HL-60 (cell line): ENCODE data around the gene NPNT.

Source experiments
- DNase-seq, 2 experiments: peaks; one replicate each; pipeline ENCODE4 v3.0.0-alpha.2; 2010 to 2020; ENCODE audit warnings: low read depth in 1 of 2, low spot score in 1 of 2
- H3K27ac ChIP-seq: fragments of 250-450 bp; sonication (Bioruptor Pico); replicated peaks from 2 replicates; pipeline ENCODE4 v1.5.1; 2020; ENCODE audit warnings: mild to moderate bottlenecking, moderate library complexity
- H3K27me3 ChIP-seq: fragments of 250-450 bp; sonication (Bioruptor Pico); 2 replicates; pipeline ENCODE4 v1.5.1; 2021; ENCODE audit warnings: mild to moderate bottlenecking, moderate library complexity; ENCODE audit not compliant: insufficient read depth, poor library complexity, severe bottlenecking
- H3K4me3 ChIP-seq: replicated peaks from 2 replicates; pipeline ENCODE4 v1.5.1; 2011; ENCODE audit warnings: mild to moderate bottlenecking, control low read depth, low read length; ENCODE audit not compliant: insufficient read depth
- GABPA ChIP-seq: IDR thresholded peaks from 2 replicates; pipeline ENCODE4 v1.6.1; 2012; ENCODE audit warnings: low read depth
- POLR2AphosphoS5 ChIP-seq: IDR thresholded peaks from 2 replicates; pipeline ENCODE4 v1.6.1; 2012; ENCODE audit warnings: low read depth
- SPI1 ChIP-seq: IDR thresholded peaks from 2 replicates; pipeline ENCODE4 v1.6.1; 2012; ENCODE audit warnings: low read depth, mild to moderate bottlenecking, borderline replicate concordance
- TF ChIP-seq, protein P1 (sequence below): IDR thresholded peaks from one replicate; pipeline ENCODE4 v1.5.1; 2011; ENCODE audit warnings: low read length, control low read depth, inconsistent platforms; ENCODE audit not compliant: insufficient read depth
- TF ChIP-seq, protein P2 (sequence below): IDR thresholded peaks from 2 replicates; pipeline ENCODE4 v1.6.1; 2012; ENCODE audit warnings: low read depth; ENCODE audit not compliant: insufficient replicate concordance

Gene NPNT

GRCh38 chr4:105951198-105951597 lies 55.9 kb downstream of the NPNT start:
- no peak for TF ChIP-seq SPI1
- TF ChIP-seq, protein P1, sequence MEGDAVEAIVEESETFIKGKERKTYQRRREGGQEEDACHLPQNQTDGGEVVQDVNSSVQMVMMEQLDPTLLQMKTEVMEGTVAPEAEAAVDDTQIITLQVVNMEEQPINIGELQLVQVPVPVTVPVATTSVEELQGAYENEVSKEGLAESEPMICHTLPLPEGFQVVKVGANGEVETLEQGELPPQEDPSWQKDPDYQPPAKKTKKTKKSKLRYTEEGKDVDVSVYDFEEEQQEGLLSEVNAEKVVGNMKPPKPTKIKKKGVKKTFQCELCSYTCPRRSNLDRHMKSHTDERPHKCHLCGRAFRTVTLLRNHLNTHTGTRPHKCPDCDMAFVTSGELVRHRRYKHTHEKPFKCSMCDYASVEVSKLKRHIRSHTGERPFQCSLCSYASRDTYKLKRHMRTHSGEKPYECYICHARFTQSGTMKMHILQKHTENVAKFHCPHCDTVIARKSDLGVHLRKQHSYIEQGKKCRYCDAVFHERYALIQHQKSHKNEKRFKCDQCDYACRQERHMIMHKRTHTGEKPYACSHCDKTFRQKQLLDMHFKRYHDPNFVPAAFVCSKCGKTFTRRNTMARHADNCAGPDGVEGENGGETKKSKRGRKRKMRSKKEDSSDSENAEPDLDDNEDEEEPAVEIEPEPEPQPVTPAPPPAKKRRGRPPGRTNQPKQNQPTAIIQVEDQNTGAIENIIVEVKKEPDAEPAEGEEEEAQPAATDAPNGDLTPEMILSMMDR, result no peak
- no peak for TF ChIP-seq GABPA
- TF ChIP-seq POLR2AphosphoS5, result no peak
- TF ChIP-seq, protein P2, sequence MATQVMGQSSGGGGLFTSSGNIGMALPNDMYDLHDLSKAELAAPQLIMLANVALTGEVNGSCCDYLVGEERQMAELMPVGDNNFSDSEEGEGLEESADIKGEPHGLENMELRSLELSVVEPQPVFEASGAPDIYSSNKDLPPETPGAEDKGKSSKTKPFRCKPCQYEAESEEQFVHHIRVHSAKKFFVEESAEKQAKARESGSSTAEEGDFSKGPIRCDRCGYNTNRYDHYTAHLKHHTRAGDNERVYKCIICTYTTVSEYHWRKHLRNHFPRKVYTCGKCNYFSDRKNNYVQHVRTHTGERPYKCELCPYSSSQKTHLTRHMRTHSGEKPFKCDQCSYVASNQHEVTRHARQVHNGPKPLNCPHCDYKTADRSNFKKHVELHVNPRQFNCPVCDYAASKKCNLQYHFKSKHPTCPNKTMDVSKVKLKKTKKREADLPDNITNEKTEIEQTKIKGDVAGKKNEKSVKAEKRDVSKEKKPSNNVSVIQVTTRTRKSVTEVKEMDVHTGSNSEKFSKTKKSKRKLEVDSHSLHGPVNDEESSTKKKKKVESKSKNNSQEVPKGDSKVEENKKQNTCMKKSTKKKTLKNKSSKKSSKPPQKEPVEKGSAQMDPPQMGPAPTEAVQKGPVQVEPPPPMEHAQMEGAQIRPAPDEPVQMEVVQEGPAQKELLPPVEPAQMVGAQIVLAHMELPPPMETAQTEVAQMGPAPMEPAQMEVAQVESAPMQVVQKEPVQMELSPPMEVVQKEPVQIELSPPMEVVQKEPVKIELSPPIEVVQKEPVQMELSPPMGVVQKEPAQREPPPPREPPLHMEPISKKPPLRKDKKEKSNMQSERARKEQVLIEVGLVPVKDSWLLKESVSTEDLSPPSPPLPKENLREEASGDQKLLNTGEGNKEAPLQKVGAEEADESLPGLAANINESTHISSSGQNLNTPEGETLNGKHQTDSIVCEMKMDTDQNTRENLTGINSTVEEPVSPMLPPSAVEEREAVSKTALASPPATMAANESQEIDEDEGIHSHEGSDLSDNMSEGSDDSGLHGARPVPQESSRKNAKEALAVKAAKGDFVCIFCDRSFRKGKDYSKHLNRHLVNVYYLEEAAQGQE, result no peak
- Histone ChIP-seq H3K27me3 (no peaks in the 10 kb centered on the region), H3K4me3 (no peak overlapping the region), H3K27ac (no peak overlapping the region)
- peak in 1 of 2 experiments; percentile 2 for DNase-seq

GRCh38 chr4:105952591-105952990 lies 57.3 kb downstream of the NPNT start:
- Histone ChIP-seq H3K27me3 (no peaks in the 10 kb centered on the region), H3K4me3 (no peak overlapping the region), H3K27ac (no peak overlapping the region)
- TF ChIP-seq GABPA (no peak), POLR2AphosphoS5 (no peak), SPI1 (no peak)
- TF ChIP-seq, protein P1, result no peak
- TF ChIP-seq, protein P2, result no peak
- no peak for DNase-seq

DNA sequence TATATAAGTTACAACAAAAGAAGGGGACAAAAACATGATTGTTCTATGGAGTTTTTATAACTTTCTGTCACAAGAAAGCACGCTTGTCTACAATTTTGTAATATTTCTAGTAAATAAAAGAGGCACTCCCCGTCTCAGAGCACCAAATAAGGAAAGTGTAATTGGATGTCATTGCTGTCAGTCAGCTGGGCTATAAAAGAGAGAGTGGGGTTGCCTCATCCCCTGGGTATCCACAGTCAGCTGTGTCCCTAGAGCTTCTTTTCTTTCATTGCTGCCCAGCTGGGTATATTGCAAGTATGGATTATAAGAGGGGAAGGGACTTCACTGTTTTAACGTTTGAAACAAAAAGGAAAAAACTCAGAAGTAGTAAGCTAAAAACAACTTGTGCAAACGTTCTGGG lies 61.3 kb downstream of the NPNT start:
- no peak for DNase-seq
- H3K4me3 ChIP-seq, result no peak overlapping the region
- no peaks in the 10 kb centered on the region for H3K27me3 ChIP-seq
- H3K27ac ChIP-seq, result no peak overlapping the region
- TF ChIP-seq SPI1 (no peak), GABPA (no peak)
- TF ChIP-seq, protein P2, result no peak

DNA sequence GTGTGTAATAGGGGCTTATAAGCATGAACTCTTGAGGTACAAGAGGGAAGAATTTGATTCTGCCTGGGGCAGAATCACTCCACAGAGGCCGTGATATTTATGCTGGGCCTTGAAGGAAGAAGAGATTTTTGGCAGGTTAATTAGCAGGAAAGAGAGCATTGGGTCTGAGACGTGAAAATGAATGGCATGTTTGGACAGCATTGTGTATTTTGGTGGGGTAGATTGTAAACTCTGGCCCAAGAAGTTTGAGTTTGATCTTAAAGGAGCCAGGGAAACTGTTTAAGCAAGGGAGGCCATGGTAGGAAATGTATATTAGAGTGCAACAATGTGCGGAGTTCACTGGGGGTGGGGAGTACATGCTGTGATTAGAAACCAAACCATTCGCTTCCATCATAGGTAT lies 62.4 kb downstream of the NPNT start:
- Histone ChIP-seq H3K27me3 (no peaks in the 10 kb centered on the region), H3K27ac (no peak overlapping the region), H3K4me3 (no peak overlapping the region)
- no peak for TF ChIP-seq POLR2AphosphoS5
- TF ChIP-seq GABPA, result no peak
- TF ChIP-seq, protein P1, result no peak
- TF ChIP-seq SPI1, result no peak
- TF ChIP-seq, protein P2, result no peak
- no peak for DNase-seq
